ENCODE data around the gene OTOP2. TPM values are rescaled to one million over a fixed set of nuclear protein-coding genes. Genes with fewer than 3 reads are reported as not detected.

Gene OTOP2
- total RNA-seq, 1 experiment from 2014 or later, result 0.11 TPM

DNA sequence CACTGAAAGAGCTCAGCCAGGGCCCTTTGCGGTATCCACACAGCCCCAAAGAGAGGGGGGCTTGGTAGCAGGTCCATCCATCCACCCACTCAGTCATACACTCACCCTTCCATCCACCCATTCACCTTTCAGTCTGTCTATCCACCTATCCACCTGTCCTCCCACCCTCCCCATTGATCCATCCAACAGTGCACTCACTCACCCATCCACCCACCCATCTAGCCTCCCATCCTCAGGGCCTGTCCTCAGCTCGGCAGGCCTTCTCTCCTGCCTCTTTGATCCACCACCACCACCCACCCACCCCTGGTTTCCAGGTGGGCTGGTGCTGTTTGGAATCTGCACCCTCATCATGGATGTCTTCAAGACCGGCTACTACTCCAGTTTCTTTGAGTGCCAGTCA, 1.2 kb downstream of the OTOP2 start:
- H4K20me1 ChIP-seq (ENCODE audit: control insufficient read depth, insufficient read depth, insufficient read length), result no peaks in the 10 kb centered on the region
- no peaks in the 10 kb centered on the region for H3K79me2 ChIP-seq (ENCODE audit: insufficient read depth, low read length)
- H2BK5ac ChIP-seq (ENCODE audit: insufficient read length, low read length), result no peak overlapping the region
- peaks cover 43% of the 10 kb centered on the region for H3K27me3 ChIP-seq (ENCODE audit: insufficient read depth, low read length)
- H2BK20ac ChIP-seq (ENCODE audit: low read depth, low read length, poor library complexity, severe bottlenecking), result no peak overlapping the region
- no peak overlapping the region for H2AK5ac ChIP-seq (ENCODE audit: insufficient read length, low read length)
- H3K79me1 ChIP-seq (ENCODE audit: insufficient read depth, low read depth, low read length, poor library complexity, severe bottlenecking), result no peaks in the 10 kb centered on the region
- H3K23me2 ChIP-seq (ENCODE audit: insufficient read length, low read depth, low read length, poor library complexity, severe bottlenecking), result peaks cover 5% of the 10 kb centered on the region
- H2BK12ac ChIP-seq (ENCODE audit: insufficient read length, low read depth, low read length), result no peak overlapping the region
- no peak for TF ChIP-seq CTCF (conservative IDR thresholded peaks at IDR 0.05)
- DNase-seq, result peak; percentile 24
- H3K4me1 ChIP-seq (ENCODE audit: insufficient read depth, low read length), result no peaks in the 10 kb centered on the region
- H4K91ac ChIP-seq (ENCODE audit: insufficient read length, low read depth, low read length), result no peak overlapping the region
- no peak overlapping the region for H2BK120ac ChIP-seq (ENCODE audit: low read depth, low read length, poor library complexity, severe bottlenecking)
- H4K5ac ChIP-seq (ENCODE audit: insufficient read length, low read depth, low read length), result no peak overlapping the region
- no peak overlapping the region for H3K27ac ChIP-seq (ENCODE audit: insufficient read length, low read depth, low read length)
- no peak overlapping the region for H3K18ac ChIP-seq (ENCODE audit: insufficient read length, low read depth, low read length)
- no peaks in the 10 kb centered on the region for H3K36me3 Mint-ChIP-seq (ENCODE audit: insufficient read depth in 1 of 3, low read depth in 3 of 3)
- peaks cover 94% of the 10 kb centered on the region for H3K27me3 Mint-ChIP-seq (ENCODE audit: low read depth)
- H3K4ac ChIP-seq (ENCODE audit: low read depth, low read length), result no peak overlapping the region
- H3K56ac ChIP-seq (ENCODE audit: insufficient read length, low read depth, low read length), result no peak overlapping the region
- no peaks in the 10 kb centered on the region for H3K9me3 ChIP-seq (ENCODE audit: control insufficient read depth, low read depth, low read length)
- H4K8ac ChIP-seq (replicated peaks; ENCODE audit: insufficient read length, low read depth, low read length), result no peak overlapping the region
- no peak overlapping the region for H3K14ac ChIP-seq (ENCODE audit: insufficient read depth, low read length)
- WGBS (ENCODE audit: extremely low coverage, insufficient read length, low lambda C conversion rate), result no CpG with 5 or more reads among the region's 3 CpGs
- no peak overlapping the region for H3T11ph ChIP-seq (ENCODE audit: low read length)
- peaks cover 15 to 26% of the 10 kb centered on the region in 2 experiments for H3K4me1 Mint-ChIP-seq
- peak overlapping the region in 1 of 2 experiments; percentile 80; a peak in 1 of 5 replicates for H3K4me3 Mint-ChIP-seq
- H3K9ac ChIP-seq (ENCODE audit: extremely low read depth, insufficient read length, low read length), result no peak overlapping the region
- H2AFZ ChIP-seq (ENCODE audit: low read length), result no peak overlapping the region
- H3K4me2 ChIP-seq (ENCODE audit: insufficient read depth, insufficient read length, low read length), result no peak overlapping the region
- no peak overlapping the region for H3K23ac ChIP-seq (ENCODE audit: insufficient read length, low read depth, low read length)
- H2BK15ac ChIP-seq (ENCODE audit: low read depth, low read length), result no peak overlapping the region
- no peak overlapping the region for H3K27ac Mint-ChIP-seq
- peaks cover 0 to 5% of the 10 kb centered on the region in 2 experiments; a peak in 2 of 5 replicates for H3K9me3 Mint-ChIP-seq

All from H9 (cell line).